GM21367 (cell line): ENCODE measurements around the gene TSGA10.
"Not testable (repeated sequence)": the region's sequence is repeated elsewhere in the genome, so short reads cannot be mapped to it uniquely, and the experiment has no call there.

Experiments used
- ATAC-seq: cut with Tn5 transposase; IDR thresholded peaks from one replicate; pipeline ENCODE4 v1.9.1; 2021; ENCODE audit not compliant: unreplicated experiment

TSGA10 gene

GRCh38 chr2:99153921-99154604 lies 679 bp downstream of the TSGA10 start:
- no peak for ATAC-seq

- ATAC-seq: no peak
Measured at GRCh38 chr2:99152199-99152895, 2.4 kb downstream of the TSGA10 start.

GRCh38 chr2:99150706-99151105 lies 4.0 kb downstream of the TSGA10 start:
- ATAC-seq: no peak

GRCh38 chr2:99141110-99142108 lies 13.3 kb downstream of the TSGA10 start, which contains the start of gene C2orf15:
C2orf15 (plus strand) TSS chr2:99141707; CDS start chr2:99150559, 8,852 bp downstream.
- ATAC-seq: peak; percentile 83

- ATAC-seq: peak; percentile 28
Measured at GRCh38 chr2:99140860-99141109, 14.0 kb downstream of the TSGA10 start.

GRCh38 chr2:99140056-99140859 lies 14.5 kb downstream of the TSGA10 start:
- ATAC-seq: no peak

GRCh38 chr2:99139003-99139402 lies 15.7 kb downstream of the TSGA10 start:
- no peak for ATAC-seq

- not testable (repeated sequence) for ATAC-seq
Measured at GRCh38 chr2:99135044-99135556, 19.6 kb downstream of the TSGA10 start.

GRCh38 chr2:99127981-99128380 lies 26.8 kb downstream of the TSGA10 start:
- no peak for ATAC-seq

- no peak for ATAC-seq
Measured at GRCh38 chr2:99112617-99113016, 42.1 kb downstream of the TSGA10 start.

GRCh38 chr2:99111945-99112344 lies 42.8 kb downstream of the TSGA10 start:
- ATAC-seq: no peak

GRCh38 chr2:99111236-99111635 lies 43.5 kb downstream of the TSGA10 start:
- no peak for ATAC-seq

GRCh38 chr2:99106913-99107312 lies 47.8 kb downstream of the TSGA10 start:
- no peak for ATAC-seq

- ATAC-seq: no peak
Measured at GRCh38 chr2:99104006-99104405, 50.7 kb downstream of the TSGA10 start.

GRCh38 chr2:99101697-99102096 lies 53.0 kb downstream of the TSGA10 start:
- no peak for ATAC-seq

- ATAC-seq: no peak
Measured at GRCh38 chr2:99096728-99097127, 58.0 kb downstream of the TSGA10 start.

- ATAC-seq: peak; percentile 60
Measured at GRCh38 chr2:99088017-99088416, 66.7 kb downstream of the TSGA10 start.

GRCh38 chr2:99086385-99086784 lies 68.4 kb downstream of the TSGA10 start:
- no peak for ATAC-seq

- ATAC-seq: no peak
Measured at GRCh38 chr2:99085421-99085820, 69.3 kb downstream of the TSGA10 start.

GRCh38 chr2:99084256-99084655 lies 70.5 kb downstream of the TSGA10 start:
- no peak for ATAC-seq

GRCh38 chr2:99081891-99082290 lies 72.9 kb downstream of the TSGA10 start:
- ATAC-seq: no peak
